K562 (cell line): Measurements from ENCODE around the gene GFOD1. TPM values are rescaled to one million over a fixed set of nuclear protein-coding genes. Genes with fewer than 3 reads are reported as not detected.

Experiments used
- ESRRA ChIP-seq: fragments of 450-650 bp; IDR thresholded peaks from 2 replicates; pipeline ENCODE4 v1.6.1; 2014; ENCODE audit warnings: low read depth, mild to moderate bottlenecking, moderate library complexity, borderline replicate concordance
- ID3 ChIP-seq, 2 experiments: fragments of 250-450 bp in 1 of 2; fragments of 450-650 bp in 1 of 2; sonication (Bioruptor Pico) in 1 of 2; IDR thresholded peaks; 2 replicates each; pipeline versions ENCODE4 v1.6.1 to v1.8.0; 2016 to 2021; ENCODE audit warnings: mild to moderate bottlenecking in 2 of 2, moderate library complexity in 2 of 2, missing compliant biosample characterization in 1 of 2, missing genetic modification characterization in 1 of 2
- REST ChIP-seq, 2 experiments: fragments of 450-650 bp; formaldehyde crosslinking in 1 of 2; IDR thresholded peaks; 2 replicates each; pipeline versions ENCODE4 v1.4.0 to v1.6.1; 2014 to 2020; ENCODE audit warnings: mild to moderate bottlenecking in 2 of 2, borderline replicate concordance in 1 of 2, low read depth in 1 of 2
- ZBTB34 ChIP-seq: fragments of 250-450 bp; sonication (Bioruptor Pico); IDR thresholded peaks from 2 replicates; pipeline ENCODE4 v1.8.0; 2021; ENCODE audit warnings: mild to moderate bottlenecking, moderate library complexity
- polyA plus RNA-seq, 8 experiments: library from polyadenylated mRNA; depleted of rRNA in 4 of 8; stranded (reverse) in 5 of 8; unstranded in 3 of 8; fragments of >200 nt; fragmentation: Nextera tagmentation in 2 of 8; fragmentation: Illumina TruSeq in 1 of 8; extraction: Ambion mirVana in 2 of 8; extraction: Trizol in 1 of 8; gene quantifications; 2 replicates each; pipeline versions ENCODE4 v1.2.1 to v1.2.3, GENCODE V29; 2011 to 2014; ENCODE audit warnings: inconsistent platforms in 1 of 8, missing spikeins in 1 of 8
- total RNA-seq, 7 experiments: library from RNA; depleted of rRNA in 6 of 7; stranded (reverse); fragments of >200 nt in 6 of 7; fragmentation: Illumina TruSeq in 2 of 7; extraction: Trizol in 2 of 7; gene quantifications; 2 replicates each; pipeline versions ENCODE4 v1.2.1 to v1.2.3, GENCODE V29; 2011 to 2021; ENCODE audit warnings: low replicate concordance in 1 of 7

The GFOD1 gene
- total and polyA plus RNA-seq, 9 of the 15 experiments (the other 6 are each of a cell fraction or from before 2014, with no cell fraction given) = 3.8 to 12.0 (median 8.2) TPM

- TF ChIP-seq REST (IDR thresholded peaks at IDR 0.05; ENCODE audit: borderline replicate concordance) = peak; percentile 84
- no peak for TF ChIP-seq REST (CRISPR knock-in tag; IDR thresholded peaks at IDR 0.05; ENCODE audit: low read depth)
- peak; percentile 51; the same call in 1 of the 2 replicates for TF ChIP-seq ESRRA
- no peak for TF ChIP-seq ZBTB34
- TF ChIP-seq ID3 (CRISPR knock-in tag; IDR thresholded peaks at IDR 0.05) = no peak
- peak; percentile 57; the same call in 1 of the 2 replicates for TF ChIP-seq ID3 (tag; IDR thresholded peaks at IDR 0.05)
These were observed 155.7 kb downstream of the GFOD1 start (continued) for GRCh38 chr6:13331516-13332348.
